ENCODE measurements around the gene KRTAP10-5.
"Not testable (repeated sequence)": the region's sequence is repeated elsewhere in the genome, so short reads cannot be mapped to it uniquely, and the experiment has no call there.

The KRTAP10-5 gene

DNA sequence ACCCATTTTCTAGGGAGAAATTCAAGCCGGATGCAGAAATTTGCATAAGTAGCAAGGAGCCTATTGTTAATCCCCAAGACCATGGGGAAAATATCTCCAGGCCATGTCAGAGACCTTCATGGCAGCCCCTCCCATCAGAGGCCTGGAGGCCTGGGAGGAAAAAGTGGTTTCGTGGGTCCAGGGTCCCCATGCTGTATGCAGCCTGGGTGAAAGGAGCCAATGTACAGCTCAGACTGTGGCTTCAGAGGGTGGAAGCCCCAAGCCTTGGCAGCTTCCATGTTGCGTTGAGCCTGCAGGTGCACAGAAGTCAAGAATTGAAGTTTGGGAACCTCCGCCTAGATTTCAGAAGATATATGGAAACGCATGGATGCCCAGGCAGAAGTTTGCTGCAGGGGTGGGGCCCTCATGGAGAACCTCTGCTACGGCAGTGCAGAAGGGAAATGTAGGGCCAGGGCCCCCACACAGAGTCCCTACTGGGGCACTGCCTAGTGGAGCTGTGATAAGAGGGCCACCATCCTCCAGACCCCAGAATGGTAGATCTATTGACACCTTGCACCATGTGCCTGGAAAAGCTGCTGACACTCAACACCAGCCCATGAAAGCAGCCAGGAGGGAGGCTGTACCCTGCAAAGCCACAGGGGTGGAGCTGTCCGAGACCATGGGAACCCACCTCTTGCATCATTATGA is 29.9 kb upstream of the KRTAP10-5 start:
- DNase-seq (ENCODE audit: low read depth): not testable (repeated sequence)

DNA sequence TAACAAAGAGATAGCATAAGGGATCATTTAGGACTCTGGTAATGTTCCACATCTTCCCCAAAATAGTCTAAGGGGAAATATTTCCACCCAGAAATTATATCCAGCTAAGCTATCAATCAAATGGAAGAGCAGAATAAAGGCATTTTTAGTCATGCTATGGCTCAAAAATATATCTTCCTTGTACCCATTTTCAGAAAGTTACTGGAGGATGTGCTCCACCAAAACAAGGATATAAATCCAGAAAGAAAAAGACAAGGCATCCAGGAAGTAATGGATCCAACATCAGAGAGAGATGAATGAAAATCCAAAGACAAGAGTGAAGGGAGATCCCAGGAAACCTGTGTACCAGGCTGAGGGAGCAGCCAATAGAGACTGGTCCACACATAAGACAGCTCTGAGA is 28.8 kb upstream of the KRTAP10-5 start:
- no peak for DNase-seq (ENCODE audit: low read depth)

DNA sequence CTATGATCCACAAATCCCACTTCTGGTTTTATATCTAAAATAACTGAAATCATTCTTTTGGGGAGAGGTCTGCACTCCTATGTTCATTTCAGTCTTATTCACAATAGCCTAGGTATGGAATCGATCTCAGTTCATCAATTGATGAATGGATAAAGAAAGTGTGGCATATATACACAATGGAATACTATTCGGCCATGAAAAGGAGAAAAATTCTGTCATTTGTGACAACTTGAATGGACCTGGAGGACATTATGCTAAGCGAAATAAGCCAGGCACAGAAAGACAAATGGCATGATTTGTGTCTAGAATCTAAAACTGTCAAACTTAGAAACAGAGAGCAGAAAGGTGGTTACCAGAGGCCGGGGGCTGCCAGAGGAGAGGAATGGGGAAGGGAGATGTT is 26.1 kb upstream of the KRTAP10-5 start:
- no peak for DNase-seq (ENCODE audit: low read depth)

DNA sequence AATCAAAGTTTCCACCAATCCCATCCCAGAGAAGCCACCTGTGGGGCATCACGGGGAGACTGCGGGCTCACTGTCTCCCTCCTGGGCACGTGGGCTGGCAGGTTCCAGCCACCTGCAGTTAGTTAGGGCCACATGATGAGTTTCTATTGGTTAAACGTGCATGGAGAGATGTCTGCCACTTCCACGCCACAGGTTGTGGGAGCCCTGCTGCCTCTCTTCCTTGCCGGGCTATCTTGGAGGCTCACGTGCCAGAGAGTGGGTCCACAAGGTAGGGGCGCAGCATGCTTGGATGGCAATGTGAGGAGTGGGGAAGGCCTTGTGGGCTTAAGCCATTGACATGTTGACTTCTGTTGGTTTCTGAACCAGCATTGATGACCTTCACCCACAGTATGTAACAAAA is 23.5 kb upstream of the KRTAP10-5 start:
- DNase-seq (ENCODE audit: low read depth): no peak

DNA sequence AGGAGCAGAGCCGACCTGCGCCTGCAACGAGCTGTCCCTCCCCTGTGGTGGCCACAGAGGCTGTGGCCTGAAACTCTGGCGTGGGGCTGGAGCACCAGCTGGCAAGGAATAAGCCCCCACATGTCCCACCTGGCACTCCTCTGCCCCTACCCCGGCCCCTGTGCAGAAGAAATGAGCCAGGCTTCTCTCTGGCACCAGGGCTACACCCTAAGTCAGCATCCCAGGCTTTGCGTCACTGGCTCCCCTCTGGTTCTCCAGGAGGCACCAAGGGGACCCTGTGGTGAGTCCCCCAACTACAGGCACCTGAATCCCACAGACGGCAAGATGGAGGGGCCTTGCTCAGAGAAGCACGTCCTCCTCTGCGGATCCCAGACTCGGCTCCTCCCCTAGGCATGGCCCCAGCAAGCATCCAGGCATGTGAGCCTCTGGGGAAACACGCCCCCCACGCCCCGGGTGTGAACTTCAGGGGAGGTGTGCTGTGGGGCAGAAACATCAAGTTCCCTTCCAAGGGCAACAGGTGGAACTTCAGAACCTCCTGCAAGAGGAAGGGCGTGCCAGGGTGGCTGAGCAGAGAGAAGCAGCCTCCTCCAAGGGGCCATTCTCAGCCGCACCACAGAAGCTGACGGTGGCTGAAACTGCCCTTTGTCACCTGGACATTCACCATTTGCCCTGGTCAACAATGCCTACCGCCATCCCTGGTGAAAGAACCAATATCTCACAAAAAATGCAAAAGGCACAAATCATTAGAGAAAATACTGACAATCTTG is 22.9 kb upstream of the KRTAP10-5 start:
- DNase-seq (ENCODE audit: low read depth): no peak

DNA sequence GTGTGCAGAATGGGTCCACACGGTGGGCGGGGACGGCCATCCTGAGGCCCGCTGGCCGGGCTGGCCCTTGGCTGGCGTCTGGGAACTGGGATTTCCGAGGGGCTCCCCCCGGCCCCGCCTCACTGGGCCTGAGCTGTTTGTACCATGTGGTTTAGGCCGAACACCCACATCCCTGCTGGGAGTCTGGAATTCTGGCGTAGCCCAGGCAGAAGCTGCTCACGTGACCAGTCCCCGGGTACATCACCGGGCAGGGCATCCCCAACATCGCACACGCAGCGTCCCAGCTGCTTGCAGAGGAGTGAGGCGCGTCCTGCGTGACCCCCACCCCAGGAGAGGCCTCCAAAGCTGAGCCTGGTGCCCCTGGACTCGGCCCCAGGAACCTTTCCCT is 22.1 kb upstream of the KRTAP10-5 start:
- no peak for DNase-seq (ENCODE audit: low read depth)

DNA sequence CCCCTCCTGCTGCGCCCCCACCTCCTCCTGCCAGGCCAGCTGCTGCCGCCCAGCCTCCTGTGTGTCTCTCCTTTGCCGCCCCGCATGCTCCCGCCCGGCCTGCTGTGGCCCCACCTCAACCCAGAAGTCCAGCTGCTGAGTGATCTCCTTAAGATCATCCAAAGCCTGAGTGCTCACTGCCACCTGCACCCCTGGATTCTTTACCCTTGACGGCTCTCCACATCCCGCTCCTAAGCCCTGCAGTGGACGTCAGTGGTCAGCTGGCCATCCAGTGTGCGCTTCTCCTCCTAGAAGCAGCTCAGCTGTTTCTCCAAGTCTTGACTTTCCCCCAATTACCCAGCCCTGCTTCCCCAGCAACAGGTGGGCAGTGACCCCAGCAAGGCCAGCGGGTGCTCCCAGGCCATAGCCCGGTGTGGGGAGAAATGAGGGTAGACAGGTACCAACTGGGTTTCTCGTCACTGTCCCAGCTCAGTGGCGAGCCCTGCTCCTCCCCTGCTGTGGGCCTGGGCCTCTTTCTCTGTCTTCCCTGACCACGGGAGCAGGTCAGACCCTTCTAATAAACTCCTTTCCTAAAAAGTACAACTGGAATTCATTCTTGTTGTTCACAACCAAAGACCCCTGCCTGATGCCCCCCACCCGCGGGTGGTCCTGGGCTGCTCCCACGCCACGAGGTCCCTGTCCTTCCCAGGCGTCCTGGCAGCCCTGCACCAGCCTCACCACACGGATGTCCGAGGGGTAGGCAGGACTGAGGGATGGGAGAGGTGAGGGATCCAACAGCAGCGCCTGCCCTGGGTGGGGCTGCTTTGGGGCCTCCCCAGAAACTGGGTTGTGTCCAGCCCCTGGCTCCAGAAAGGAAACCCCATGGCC is 21.4 kb upstream of the KRTAP10-5 start:
- no peak for DNase-seq (ENCODE audit: low read depth)

DNA sequence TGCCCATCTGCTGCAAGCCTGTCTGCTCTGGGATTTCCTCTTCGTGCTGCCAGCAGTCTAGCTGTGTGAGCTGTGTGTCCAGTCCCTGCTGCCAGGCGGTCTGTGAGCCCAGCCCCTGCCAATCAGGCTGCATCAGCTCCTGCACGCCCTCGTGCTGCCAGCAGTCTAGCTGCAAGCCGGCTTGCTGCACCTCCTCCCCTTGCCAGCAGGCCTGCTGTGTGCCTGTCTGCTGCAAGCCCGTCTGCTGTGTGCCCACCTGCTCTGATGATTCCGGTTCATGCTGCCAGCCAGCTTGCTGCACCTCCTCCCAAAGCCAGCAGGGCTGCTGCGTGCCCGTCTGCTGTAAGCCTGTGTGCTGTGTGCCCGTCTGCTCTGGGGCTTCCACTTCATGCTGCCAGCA is 20.7 kb upstream of the KRTAP10-5 start:
- DNase-seq (ENCODE audit: low read depth): not testable (repeated sequence)

DNA sequence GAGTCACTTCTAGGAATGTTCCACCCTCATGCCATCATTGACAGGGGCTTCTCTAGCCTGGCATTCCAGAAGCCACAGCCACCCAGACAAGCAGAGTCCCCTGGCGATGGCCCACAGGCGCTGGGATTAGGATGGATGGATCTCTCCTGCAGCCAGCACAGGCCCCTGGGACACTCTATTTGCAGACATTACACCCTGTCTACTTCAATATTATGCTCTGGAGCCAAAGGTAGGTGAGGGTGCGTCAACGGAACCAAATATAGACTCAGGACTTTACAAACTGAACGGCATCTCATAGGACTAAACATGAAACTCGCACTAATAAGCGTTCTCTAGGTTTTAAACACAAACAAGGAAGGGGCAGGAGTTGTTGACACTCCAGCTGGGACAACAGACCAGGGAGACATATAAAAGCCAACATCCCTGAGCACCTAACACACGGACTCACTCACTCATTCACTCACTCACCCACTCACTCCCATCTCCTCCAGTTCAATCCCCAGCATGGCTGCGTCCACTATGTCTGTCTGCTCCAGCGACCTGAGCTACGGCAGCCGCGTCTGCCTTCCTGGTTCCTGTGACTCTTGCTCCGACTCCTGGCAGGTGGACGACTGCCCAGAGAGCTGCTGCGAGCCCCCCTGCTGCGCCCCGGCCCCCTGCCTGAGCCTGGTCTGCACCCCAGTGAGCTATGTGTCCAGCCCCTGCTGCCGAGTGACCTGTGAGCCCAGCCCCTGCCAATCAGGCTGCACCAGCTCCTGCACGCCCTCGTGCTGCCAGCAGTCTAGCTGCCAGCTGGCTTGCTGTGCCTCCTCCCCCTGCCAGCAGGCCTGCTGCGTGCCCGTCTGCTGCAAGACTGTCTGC is 19.9 kb upstream of the KRTAP10-5 start, which contains the start of gene KRTAP10-7:
Gene KRTAP10-7 (plus strand): TSS at position 480 of the 861 bp plus-strand sequence. CDS start 25 bp downstream, at position 505.
- not testable (repeated sequence) for DNase-seq (ENCODE audit: low read depth)

DNA sequence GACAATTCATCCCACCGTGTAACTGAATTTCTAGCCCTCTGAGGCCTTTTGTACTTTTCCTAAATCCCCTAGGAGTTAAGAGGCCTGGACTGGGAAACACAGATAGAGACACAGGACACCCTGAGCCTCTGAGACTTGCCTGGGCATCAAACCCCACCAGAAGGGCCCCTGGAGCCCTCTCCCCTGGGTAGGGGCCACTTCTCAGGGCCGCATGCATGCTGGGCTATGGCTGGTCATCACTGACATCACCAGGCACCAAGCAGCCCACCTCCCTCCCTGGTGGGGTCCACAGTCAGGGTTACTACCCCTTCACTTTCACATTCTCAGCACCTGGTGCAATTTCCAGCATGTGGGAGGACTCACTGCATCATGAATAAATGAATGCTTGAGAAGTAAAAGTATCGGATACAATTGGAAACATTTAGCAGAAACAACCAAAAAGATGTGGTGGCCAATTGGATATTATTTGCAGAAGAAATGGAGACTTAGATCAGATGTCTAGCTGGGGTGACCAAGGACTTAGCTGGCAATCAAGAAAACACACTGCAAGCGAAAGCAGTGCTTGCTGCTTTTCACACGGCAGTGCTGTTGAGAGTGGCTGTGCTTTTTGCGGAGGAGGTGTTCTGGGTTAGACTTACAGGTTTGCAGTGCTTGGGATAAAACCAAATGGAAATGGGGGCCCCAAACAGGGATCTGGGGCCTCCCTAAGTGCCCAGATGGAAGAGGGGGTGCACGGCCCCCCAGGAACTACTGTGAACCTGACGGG is 19.0 kb upstream of the KRTAP10-5 start:
- DNase-seq (ENCODE audit: low read depth): no peak

DNA sequence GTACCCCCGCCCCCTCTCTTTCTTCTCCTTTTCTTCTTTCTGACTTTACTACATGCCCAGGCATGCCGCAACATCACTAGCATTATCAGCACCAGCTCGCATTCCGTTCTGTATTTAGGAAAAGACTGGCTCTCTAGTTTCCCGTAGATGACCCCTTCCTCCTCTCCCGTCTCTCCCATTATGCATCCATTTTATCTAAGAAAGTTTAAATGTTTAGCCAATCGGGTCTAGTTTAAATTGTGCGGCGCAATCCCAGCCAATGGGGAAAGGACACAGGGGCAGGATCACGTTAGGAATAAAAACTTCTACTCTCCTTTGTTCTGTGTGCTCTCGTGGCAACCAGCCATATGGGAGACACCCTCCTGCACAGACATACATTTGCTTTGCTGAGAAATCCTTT is 17.7 kb upstream of the KRTAP10-5 start:
- no peak for DNase-seq (ENCODE audit: low read depth)

DNA sequence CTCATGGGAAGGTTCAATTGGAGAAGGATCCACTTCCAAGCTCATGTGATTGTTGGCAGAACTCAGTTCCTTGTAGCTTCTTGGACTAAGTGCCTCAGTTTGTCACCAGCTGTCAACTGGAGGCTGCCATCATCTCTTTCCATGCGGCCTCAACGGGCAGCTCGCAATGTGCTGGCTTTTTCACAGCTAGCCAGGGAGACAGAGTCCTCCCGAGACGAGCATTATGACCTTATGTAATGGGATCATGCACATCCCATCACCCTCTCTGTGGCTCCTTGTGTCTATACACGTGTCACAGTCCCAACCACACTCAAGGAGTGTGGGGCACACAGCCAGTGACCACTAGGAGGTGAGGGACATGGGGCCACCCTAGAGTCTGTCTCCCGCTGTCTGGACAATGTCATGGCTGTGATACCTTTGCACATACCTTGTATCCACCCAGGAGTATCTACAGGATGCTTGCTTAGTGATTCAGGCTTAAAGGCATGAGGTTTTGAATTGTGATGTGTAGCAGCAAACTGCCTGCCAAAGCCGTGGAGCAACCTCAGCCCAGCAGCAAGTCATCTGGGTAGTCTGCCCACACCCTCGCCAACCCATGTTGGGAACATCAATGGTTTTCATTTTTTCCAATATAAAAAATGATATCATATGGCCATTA is 15.8 kb upstream of the KRTAP10-5 start:
- no peak for DNase-seq (ENCODE audit: low read depth)

DNA sequence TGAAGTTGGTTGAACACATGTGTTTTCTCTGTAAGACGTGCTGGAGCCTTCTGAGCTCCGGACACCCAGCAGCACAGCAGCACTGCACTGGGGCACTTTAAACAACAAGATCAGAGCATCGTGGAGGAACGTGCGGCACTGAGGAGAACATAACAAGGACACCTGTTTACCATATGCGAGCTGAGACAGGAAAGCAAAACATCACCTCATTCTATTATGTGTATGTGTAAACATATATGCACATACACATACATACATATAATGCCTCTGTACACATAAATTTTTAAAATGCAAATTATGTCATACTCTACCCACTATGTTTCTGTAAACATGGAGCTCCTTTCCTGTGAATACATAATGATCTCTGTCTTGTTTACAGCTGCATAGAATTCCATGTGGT is 15.1 kb upstream of the KRTAP10-5 start:
- no peak for DNase-seq (ENCODE audit: low read depth)

DNA sequence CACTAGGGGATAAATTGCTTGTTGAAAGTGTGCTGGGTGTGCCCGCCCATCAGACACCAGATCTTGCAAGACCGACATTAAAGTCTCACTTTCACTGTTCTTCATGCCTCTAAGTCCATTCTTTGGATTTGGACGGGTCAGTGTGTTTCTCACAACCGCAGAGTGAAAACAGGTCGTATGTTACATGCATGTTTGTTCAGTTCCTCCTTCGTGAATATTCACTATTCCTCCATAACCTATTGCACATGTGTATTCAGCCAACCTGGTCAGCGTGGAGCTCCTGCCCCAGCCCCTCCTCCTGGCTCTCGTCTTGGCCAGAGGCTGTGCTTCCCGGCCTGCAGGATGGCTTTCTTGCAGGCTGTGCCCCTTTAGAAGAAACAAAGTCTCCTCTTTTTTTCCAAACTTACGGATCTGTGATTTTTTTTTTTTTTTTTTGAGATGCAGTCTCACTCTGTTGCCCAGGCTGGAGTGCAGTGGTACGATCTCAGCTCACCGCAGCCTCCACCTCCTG is 14.1 kb upstream of the KRTAP10-5 start:
- DNase-seq (ENCODE audit: low read depth): no peak

DNA sequence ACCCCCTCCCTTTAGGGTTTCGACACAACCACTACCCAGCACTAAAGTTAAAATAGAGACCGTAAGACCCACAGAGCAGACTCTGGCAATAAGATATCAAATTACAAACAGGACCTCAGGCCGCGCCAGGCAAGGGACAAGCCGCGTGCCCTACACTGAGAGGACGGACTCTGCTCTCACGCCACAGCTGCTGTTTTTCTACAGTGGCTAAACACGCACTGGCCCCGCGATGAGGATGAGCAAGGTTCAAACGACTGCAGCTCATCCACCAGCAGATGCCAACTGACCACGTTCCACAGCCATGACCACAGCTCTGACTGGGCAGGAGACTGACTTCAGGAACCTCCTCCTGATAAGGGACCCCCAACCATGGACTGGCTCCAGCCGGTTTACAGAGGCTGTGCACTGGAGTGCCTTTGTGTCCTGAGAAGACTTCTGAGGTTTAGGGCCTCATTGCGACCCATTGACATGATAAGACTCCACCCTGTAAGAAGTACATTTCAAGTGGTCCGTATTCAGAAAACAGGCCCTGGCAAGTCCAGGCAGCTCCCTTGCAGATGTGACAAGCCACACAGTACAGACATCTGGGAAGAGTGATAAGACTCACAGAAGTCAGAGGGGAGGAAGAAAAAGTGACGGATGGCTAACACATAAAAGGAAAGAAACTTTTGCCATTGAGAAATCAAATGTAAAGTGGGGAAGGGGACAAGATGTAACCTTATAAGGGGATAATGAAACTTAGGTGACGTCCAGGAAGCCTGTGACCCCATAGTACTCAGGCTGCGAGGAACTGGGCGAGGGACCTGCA is 13.4 kb upstream of the KRTAP10-5 start:
- DNase-seq (ENCODE audit: low read depth): no peak

DNA sequence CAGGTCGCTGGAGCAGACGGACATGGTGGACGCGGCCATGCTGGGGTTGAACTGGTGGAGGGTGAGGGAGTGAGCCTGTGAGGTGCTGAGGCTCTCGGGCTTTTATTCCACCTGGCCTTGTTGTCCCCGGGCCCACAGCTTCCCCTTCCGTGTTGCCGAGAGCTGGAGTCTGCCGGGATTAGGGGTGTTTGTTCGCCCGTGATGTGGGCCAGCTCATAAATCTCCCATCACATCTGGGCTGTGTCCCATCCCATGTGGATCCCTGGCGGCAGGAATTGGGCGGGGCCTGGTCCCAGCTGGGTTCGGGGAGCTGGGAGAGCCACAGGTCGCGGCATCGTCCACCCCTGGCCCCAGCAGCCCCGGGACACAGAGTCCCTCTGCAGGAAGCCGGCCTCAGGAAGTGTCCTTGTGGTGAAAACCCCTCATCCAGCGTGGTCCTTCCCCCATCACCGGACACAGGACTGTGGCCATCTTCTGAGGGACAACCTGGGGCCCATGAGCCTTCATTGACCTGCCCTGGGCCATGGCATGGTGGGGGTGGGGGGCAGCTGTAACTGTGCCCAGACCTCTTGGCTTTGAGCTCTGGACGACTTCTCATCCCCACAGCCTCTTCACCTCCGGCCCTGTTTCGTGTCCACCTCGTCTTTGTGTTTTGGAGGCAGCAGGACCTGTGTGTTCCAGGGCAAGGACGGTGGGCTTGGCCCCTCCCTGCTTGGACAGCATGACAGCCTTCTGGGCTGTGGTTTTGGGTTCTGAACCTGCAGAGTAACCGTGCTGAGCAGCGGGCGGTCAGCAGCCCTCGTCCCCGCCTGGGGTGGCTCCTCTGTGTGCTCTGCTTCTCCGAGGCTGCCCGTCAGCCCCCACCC is 12.3 kb upstream of the KRTAP10-5 start, which contains the start of gene KRTAP10-6:
Gene KRTAP10-6 (minus strand): TSS at position 60 of the 866 bp plus-strand sequence. CDS start 21 bp downstream, at position 39.
- no peak for DNase-seq (ENCODE audit: low read depth)

DNA sequence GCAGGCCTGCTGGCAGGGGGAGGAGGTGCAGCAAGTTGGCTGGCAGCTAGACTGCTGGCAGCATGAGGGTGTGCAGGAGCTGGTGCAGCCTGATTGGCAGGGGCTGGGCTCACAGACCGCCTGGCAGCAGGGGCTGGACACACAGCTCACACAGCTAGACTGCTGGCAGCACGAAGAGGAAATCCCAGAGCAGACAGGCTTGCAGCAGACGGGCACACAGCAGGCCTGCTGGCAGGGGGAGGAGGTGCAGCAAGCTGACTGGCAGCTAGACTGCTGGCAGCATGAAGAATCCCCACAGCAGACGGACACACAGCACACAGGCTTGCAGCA is 11.4 kb upstream of the KRTAP10-5 start:
- DNase-seq (ENCODE audit: low read depth): not testable (repeated sequence)
